Measurements from ENCODE around the gene TBX2.

- TF ChIP-seq CTCF (IDR thresholded peaks at IDR 0.05) (no peak), POLR2AphosphoS5 (IDR thresholded peaks at IDR 0.05) (no peak), POLR2A (IDR thresholded peaks at IDR 0.05) (no peak)
These were observed 10.9 kb upstream of the TBX2 start for GRCh38 chr17:61388561-61389356.
